Measurements from ENCODE around the gene DNAJC19. TPM values are rescaled to one million over a fixed set of nuclear protein-coding genes. Genes with fewer than 3 reads are reported as not detected.

DNAJC19 gene
- total and polyA plus RNA-seq, 2 experiments from 2014 or later = 53.8 to 94.9 TPM

DNA sequence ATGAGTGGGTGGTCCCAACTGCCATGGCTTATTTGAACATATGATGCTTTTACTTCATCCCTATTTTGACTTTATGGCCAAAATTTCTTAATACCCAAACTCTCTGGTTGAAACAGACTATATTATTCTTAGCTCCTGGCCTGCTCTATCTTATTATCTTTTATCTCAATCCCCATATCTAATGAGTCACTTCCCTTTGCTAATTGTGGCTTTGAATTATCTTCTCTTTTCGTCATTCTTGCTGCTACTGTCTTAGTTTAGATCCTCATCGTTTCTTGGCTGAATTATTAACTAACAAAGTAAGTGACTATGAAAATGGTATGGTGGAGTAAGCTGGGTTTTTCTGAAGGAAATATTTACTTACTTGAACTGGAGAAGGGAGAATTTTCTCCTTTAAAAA, 28.2 kb upstream of the DNAJC19 start:
- H3K27ac ChIP-seq = no peak overlapping the region

DNA sequence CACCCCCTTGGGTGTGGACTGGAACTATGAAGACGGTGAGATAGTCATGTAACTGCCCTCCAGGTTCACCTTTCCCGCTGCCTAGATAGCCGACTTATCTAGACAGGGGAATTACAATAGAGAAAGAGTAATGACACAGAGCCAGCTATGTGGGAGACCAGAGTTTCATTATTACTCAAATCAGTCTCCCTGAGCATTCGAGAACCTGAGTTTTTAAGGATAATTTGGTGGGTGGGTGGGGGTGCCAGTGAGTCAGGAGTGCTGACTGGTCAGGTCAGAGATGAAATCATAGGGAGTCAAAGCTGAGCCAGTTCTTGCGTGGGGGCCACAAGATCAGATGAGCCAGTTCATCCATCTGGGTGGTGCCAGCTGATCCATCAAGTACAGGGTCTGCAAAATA, 19.7 kb upstream of the DNAJC19 start:
- Histone ChIP-seq H3K9me3 (ENCODE audit: low read depth) (no peaks in the 10 kb centered on the region), H3K4me2 (no peak overlapping the region), H3K36me3 (replicated peaks; ENCODE audit: insufficient read depth, low read depth) (no peaks in the 10 kb centered on the region), H3K79me2 (no peaks in the 10 kb centered on the region), H3K27me3 (no peaks in the 10 kb centered on the region), H3K9me2 (replicated peaks; ENCODE audit: insufficient read depth) (no peaks in the 10 kb centered on the region), H3K4me3 (no peak overlapping the region), H2AFZ (no peak overlapping the region), H3K27ac (no peak overlapping the region), H3K4me1 (ENCODE audit: insufficient read depth) (no peaks in the 10 kb centered on the region), H4K20me1 (ENCODE audit: insufficient read depth, poor library complexity, severe bottlenecking) (no peaks in the 10 kb centered on the region)
- WGBS (ENCODE audit: low lambda C conversion rate, missing lambda C conversion rate) = 76% methylated on average over 5 of the region's 5 CpGs
- TF ChIP-seq EZH2 (IDR thresholded peaks at IDR 0.05; ENCODE audit: borderline replicate concordance) (no peak), EZH2phosphoT487 (IDR thresholded peaks at IDR 0.05; ENCODE audit: low read depth, severe bottlenecking, unreplicated experiment) (no peak)
- TF ChIP-seq, protein P1, sequence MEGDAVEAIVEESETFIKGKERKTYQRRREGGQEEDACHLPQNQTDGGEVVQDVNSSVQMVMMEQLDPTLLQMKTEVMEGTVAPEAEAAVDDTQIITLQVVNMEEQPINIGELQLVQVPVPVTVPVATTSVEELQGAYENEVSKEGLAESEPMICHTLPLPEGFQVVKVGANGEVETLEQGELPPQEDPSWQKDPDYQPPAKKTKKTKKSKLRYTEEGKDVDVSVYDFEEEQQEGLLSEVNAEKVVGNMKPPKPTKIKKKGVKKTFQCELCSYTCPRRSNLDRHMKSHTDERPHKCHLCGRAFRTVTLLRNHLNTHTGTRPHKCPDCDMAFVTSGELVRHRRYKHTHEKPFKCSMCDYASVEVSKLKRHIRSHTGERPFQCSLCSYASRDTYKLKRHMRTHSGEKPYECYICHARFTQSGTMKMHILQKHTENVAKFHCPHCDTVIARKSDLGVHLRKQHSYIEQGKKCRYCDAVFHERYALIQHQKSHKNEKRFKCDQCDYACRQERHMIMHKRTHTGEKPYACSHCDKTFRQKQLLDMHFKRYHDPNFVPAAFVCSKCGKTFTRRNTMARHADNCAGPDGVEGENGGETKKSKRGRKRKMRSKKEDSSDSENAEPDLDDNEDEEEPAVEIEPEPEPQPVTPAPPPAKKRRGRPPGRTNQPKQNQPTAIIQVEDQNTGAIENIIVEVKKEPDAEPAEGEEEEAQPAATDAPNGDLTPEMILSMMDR (IDR thresholded peaks at IDR 0.05; ENCODE audit: poor library complexity) = no peak
- no peak for DNase-seq (ENCODE audit: low spot score)

More for the DNA sequence above, 28.2 kb upstream of the DNAJC19 start:
- H3K4me3 ChIP-seq = no peak overlapping the region
- no peaks in the 10 kb centered on the region for H3K79me2 ChIP-seq
- no peak for DNase-seq (ENCODE audit: low spot score)
- no peak overlapping the region for H3K4me2 ChIP-seq
- no peaks in the 10 kb centered on the region for H4K20me1 ChIP-seq (ENCODE audit: insufficient read depth, poor library complexity, severe bottlenecking)
- H2AFZ ChIP-seq = no peak overlapping the region
- TF ChIP-seq EZH2phosphoT487 (IDR thresholded peaks at IDR 0.05; ENCODE audit: low read depth, severe bottlenecking, unreplicated experiment) (no peak), EZH2 (IDR thresholded peaks at IDR 0.05; ENCODE audit: borderline replicate concordance) (no peak)
- TF ChIP-seq, protein P1 (IDR thresholded peaks at IDR 0.05; ENCODE audit: poor library complexity) = no peak
- H3K9me2 ChIP-seq (replicated peaks; ENCODE audit: insufficient read depth) = no peaks in the 10 kb centered on the region
- H3K4me1 ChIP-seq (ENCODE audit: insufficient read depth) = no peaks in the 10 kb centered on the region
- WGBS (ENCODE audit: low lambda C conversion rate, missing lambda C conversion rate) = 37% methylated on average over 2 of the region's 2 CpGs
- H3K36me3 ChIP-seq (replicated peaks; ENCODE audit: insufficient read depth, low read depth) = no peaks in the 10 kb centered on the region
- no peaks in the 10 kb centered on the region for H3K9me3 ChIP-seq (ENCODE audit: low read depth)
- H3K27me3 ChIP-seq = no peaks in the 10 kb centered on the region

DNA sequence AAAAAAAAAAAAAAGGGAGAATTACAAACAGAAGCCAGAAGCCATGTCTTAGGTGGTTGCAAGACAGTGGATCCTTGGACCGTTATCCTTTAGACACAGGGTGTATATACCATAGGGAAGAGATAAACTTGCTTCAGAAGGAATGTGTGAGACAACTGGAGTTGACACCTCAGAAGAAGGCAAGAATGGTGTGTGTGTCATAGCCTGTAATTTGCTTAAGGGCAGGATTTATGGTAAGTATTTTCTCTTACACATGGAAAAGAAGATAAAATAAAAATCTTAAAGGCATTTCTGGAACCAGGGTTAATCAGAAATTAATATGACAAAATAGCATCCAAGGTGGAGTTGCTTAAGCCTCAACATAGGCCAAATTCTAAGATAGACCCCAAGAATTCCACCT, 19.3 kb upstream of the DNAJC19 start:
- Histone ChIP-seq H3K9me3 (ENCODE audit: low read depth) (no peaks in the 10 kb centered on the region), H4K20me1 (ENCODE audit: insufficient read depth, poor library complexity, severe bottlenecking) (no peaks in the 10 kb centered on the region), H3K27ac (no peak overlapping the region), H3K79me2 (no peaks in the 10 kb centered on the region), H3K9me2 (replicated peaks; ENCODE audit: insufficient read depth) (no peaks in the 10 kb centered on the region), H3K4me1 (ENCODE audit: insufficient read depth) (no peaks in the 10 kb centered on the region), H3K4me2 (no peak overlapping the region), H3K36me3 (replicated peaks; ENCODE audit: insufficient read depth, low read depth) (no peaks in the 10 kb centered on the region), H3K4me3 (no peak overlapping the region), H2AFZ (no peak overlapping the region), H3K27me3 (no peaks in the 10 kb centered on the region)
- TF ChIP-seq EZH2 (IDR thresholded peaks at IDR 0.05; ENCODE audit: borderline replicate concordance) (no peak), EZH2phosphoT487 (IDR thresholded peaks at IDR 0.05; ENCODE audit: low read depth, severe bottlenecking, unreplicated experiment) (no peak)
- TF ChIP-seq, protein P1 (IDR thresholded peaks at IDR 0.05; ENCODE audit: poor library complexity) = no peak
- no peak for DNase-seq (ENCODE audit: low spot score)
- WGBS (ENCODE audit: low lambda C conversion rate, missing lambda C conversion rate) = 76% methylated on average over 1 of the region's 1 CpG

DNA sequence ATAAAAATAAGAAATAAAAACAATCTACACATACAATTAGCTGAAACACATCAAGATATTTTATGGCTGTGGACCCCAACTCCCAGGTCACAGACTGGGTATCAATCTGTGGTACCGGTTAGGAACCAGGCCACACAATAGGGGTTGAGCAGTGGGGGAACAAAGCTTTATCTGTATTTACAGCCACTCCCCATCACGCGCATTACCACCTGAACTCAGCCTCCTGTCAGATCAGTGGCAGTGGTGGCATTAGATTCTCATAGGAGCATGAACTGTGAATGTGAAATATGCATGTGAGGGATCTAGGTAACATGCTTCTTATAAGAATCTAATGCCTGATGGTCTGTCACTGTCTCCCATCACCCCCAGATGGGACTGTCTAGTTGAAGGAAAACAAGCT, 17.7 kb upstream of the DNAJC19 start:
- Histone ChIP-seq H3K27me3 (no peaks in the 10 kb centered on the region), H3K4me2 (no peak overlapping the region), H3K79me2 (no peaks in the 10 kb centered on the region), H4K20me1 (ENCODE audit: insufficient read depth, poor library complexity, severe bottlenecking) (no peaks in the 10 kb centered on the region), H3K9me2 (replicated peaks; ENCODE audit: insufficient read depth) (no peaks in the 10 kb centered on the region), H3K36me3 (replicated peaks; ENCODE audit: insufficient read depth, low read depth) (no peaks in the 10 kb centered on the region), H3K4me1 (ENCODE audit: insufficient read depth) (no peaks in the 10 kb centered on the region), H3K9me3 (ENCODE audit: low read depth) (no peaks in the 10 kb centered on the region), H2AFZ (no peak overlapping the region), H3K4me3 (no peak overlapping the region), H3K27ac (no peak overlapping the region)
- DNase-seq (ENCODE audit: low spot score) = no peak
- TF ChIP-seq EZH2 (IDR thresholded peaks at IDR 0.05; ENCODE audit: borderline replicate concordance) (no peak), EZH2phosphoT487 (IDR thresholded peaks at IDR 0.05; ENCODE audit: low read depth, severe bottlenecking, unreplicated experiment) (no peak)
- TF ChIP-seq, protein P1 (IDR thresholded peaks at IDR 0.05; ENCODE audit: poor library complexity) = no peak
- 95% methylated on average over 3 of the region's 3 CpGs for WGBS (ENCODE audit: low lambda C conversion rate, missing lambda C conversion rate)
